IPS DF 19.7 (cell line): ENCODE results near the gene PDE6D.
"Not testable (repeated sequence)": the region's sequence is repeated elsewhere in the genome, so short reads cannot be mapped to it uniquely, and the experiment has no call there.

ENCODE experiments used
- DNase-seq: peaks from one replicate; pipeline ENCODE4 v3.0.0-alpha.2; 2013; ENCODE audit warnings: low read depth, low spot score

The PDE6D gene

GRCh38 chr2:231720292-231720986 is 60.6 kb downstream of the PDE6D start:
- no peak for DNase-seq

DNA sequence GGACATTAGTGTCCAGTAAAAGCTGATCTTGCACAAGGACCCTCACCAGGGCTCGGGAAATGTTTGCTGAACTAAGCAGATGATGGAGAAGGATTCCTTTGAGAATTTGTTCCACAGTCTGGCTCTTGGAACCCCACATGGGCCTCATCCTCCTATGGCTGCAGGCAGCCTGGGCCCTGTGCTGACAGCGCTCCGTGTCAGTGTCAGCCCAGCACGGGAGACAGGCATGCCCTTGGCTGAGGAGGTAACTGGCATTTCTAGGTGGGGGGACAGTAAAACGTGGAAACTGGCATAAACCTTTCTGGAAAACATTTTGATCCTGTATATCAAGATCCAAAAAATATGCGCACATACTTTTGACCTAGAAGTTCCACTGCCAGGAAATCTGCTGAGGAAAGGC is 62.3 kb downstream of the PDE6D start:
- no peak for DNase-seq

- no peak for DNase-seq
These were observed 63.6 kb downstream of the PDE6D start for GRCh38 chr2:231717281-231718171.

GRCh38 chr2:231716666-231717280 is 64.3 kb downstream of the PDE6D start:
- no peak for DNase-seq

- DNase-seq = no peak
These were observed 65.0 kb downstream of the PDE6D start for GRCh38 chr2:231715988-231716616.

DNA sequence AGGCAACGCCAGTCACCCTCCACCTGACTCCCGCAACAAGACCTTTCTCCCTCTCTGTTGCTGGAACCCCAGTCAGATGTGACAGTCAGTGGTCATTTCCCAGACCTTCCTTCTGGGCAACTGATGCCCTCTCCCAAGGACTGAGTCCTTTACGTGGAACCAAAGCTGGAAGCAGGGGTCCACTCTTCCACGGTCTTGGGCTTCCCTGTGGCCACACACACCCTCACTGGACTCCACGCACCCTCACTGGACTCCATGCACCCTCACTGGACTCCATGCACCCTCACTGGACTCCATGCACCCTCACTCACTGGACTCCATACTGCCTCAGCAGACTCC is 65.6 kb downstream of the PDE6D start:
- DNase-seq = no peak

DNA sequence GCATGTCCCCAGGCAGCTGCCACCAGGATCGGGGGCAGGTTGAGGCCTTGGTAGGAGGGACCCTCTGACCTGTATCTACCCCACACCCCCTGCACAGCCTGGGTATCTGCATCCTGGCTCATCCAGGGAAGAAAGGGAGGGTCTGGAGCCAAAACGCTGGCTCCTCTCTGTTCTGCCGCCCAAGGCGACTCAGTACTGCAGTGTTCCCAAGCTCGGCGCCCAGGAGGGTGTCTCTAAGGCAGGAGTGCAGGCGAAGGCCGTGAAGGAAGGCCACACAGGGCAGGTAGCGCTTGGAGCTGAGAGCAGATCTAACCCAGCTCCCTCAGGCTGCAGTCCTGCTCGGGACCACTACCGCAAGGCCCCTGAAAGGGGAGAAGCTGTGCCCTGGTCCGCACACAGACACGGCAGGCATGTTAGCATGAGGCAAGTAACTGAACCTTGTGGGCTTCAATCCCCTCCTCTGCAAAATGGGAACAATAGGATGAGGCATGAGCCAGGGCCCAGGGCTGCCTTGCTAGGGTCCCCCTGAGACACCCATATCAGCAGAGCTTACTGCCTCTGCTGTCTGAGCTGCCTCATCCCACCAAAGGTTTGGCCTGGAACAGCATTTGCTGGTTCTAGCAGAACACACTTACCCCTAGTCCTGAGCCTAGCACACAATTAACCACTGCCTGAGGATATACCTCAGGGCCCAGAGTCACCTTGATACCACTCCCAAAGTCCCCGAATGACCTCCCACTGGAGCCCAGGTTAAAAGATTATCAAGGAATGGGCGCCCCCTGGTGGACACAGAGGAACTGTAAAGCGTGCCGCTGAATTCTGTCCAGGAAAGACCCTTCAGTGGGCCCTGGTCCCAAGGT is 66.2 kb downstream of the PDE6D start:
- no peak for DNase-seq

DNA sequence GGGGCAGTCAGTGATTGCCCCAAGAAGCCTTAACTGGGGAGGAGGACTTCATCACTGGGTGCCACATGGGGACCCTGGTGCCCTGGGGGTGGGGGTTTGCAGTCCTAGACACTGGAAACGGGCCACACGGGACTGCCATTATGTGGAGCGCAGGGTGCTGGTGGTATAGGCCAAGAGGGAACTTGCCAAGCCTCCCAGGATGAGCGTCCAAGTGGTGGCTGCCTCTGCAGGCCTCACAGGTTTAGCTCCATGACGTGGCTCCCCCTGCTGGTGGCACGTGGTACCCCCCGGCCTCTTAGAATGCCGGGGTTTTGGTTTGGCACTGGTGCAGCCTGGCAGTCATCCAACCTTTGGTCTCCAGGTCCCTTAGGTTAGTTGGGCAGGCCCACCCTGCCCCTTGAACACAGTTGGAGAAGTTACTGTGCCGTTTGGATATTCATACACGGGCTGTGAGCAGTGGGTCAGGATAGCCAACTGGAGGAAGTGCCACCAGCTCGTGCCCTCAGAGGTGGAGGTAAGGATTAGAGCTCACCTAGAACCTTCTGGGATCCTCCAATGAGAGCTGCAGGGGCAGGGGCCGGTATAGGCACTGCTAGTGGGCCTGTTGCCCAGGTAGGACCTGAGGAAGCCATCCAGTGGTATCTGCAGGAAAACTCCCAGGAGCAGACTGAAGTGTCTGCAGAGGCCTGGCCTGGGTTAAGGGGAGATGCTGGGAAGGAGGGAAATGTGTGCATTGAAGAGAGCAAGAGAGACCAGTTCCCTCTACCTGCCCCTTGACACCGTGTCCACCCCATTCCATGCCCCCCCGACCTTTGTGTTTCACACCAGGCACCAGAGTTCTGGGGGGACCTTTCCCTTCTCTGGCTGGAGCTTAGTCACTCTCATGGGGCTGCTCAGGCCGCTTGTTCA is 67.1 kb downstream of the PDE6D start:
- no peak for DNase-seq

DNA sequence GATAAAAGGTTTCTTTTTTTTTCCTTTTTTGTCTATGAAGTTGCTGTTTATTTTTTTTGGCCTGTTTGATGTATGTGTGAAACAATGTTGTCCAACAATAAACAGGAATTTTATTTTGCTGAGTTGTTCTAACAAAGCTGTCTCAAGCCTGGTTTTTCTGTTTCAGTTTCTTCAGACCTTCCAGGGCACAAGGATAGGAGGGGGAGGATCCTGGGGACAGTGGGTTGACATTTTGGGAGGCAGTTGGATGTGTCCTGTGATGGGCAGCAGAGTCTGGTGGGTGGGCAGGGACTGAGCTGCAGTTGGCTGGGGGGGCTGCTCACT is 67.7 kb downstream of the PDE6D start:
- DNase-seq = not testable (repeated sequence)

- DNase-seq = not testable (repeated sequence)
These were observed 68.5 kb downstream of the PDE6D start for GRCh38 chr2:231712451-231713021.

DNA sequence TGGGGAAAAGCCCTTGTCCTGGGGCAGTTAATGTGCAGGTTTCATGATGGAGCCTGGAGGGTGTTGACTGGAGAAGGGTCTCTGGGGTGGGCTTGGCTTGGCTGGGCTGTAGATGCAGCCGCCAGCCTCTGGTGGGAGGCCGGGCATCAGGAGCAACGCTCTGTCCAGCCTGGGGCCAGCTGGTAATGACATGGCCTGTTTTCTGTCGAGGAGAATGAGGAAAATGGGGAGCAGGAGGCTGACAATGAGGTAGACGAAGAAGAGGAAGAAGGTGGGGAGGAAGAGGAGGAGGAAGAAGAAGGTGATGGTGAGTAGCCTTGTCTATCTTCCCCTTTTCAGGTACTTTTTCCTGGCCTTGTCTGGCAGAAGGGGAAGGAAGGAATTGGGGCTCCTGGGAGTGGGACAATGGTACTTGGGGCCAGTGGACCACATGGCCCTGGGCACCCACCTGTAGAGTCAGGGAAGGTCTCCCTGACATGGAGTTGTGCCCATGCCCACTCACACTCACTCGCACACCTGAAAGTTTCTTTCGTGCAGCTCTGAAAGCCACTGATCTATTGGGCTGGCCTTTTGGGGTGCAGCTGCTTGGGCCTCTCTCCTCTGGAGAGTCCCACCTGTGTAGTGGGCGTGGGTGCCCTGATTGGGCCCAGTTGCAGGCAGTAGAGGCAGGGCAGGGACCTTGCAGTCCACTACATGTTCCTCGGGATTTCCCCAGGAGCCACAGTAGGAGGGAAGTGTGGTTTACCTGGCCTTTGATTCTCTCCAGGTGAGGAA is 69.2 kb downstream of the PDE6D start:
- DNase-seq = no peak

DNA sequence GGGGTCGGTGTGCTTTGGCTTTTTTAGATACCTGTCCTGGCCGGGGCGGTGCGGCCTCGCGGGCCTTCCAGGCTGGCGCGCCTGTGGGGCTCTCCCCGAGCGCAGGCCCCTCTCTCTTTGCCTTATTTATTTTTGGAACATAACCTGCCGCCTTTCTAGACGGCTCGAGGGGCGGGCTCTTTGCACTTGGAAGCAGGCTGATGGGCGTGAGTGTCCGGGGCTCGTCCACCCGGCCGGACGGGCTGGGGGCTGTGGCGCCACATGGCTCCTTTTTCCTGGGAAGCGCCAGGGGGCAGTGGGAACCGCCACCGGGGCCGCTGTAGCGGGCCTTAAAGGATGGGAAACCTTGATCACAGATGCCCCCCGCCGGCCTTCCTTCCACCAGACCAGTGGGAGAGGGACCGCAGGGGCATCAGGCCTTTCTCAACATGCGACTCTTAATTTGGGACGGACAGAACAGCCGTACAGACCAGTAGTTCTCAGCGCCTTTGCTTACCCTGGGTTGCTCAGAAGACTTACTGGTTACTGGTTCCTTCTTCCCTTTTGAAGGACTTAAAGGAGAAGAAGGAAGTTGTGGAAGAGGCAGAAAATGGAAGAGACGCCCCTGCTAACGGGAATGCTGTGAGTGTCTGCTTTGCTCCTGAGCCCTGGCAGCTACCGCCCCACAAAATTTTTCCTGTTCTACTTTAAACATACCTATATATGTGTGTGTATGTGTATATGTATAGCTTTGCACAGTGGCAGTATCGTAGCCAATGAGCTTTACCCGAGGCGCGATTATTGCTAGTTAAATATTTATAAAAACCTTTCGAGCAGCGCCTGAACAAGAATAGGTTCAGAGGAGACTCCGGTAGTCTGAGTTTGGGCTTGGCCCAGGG is 70.0 kb downstream of the PDE6D start:
- no peak for DNase-seq

DNA sequence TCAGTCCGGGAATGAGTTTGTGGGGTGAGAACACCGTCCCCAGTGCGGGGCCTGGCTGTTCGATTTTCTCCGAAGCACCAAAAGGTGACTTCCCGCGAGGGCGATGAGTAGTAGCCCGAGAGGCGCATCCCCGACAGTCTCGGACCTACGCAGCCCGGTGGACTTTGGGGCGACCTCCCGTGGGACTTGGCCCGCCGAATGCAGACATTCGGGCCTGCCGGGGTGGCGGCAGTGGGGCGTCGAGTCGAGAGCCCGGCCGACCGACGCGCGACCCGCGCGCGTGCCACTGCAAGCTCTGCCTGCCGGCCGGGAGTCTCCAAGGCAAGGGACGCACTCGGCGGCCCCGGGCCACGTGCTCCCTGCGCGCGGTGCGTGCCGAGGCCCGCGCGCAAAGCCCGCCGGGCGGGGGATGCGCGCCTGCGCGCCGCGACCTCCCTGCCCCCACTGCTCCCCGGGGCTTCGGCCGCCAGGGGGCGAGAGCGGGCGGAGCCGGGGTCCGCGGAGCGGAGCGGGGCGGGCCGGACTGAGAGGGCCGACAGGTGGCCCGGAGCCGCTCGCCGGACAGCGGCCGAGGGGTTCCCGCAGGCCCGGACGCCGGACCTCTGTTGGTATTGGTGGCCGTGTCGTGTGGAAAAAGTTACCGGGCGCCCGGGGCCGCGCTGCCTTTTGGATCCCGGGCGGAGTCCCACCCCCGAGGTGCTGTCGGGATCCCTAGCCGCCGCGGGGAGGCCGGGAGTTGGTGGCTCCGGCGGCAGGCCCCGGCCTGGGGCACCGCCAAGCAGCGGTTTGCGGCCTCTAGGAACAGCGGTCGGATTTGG is 70.9 kb downstream of the PDE6D start:
- DNase-seq = no peak

GRCh38 chr2:231709636-231709980 is 71.5 kb downstream of the PDE6D start:
- no peak for DNase-seq

GRCh38 chr2:231708773-231709635 is 72.1 kb downstream of the PDE6D start:
- no peak for DNase-seq
